GM10266 (cell line): ENCODE measurements around the gene GOLGA8M.
"Not testable (repeated sequence)": the region's sequence is repeated elsewhere in the genome, so short reads cannot be mapped to it uniquely, and the experiment has no call there.

Experiments used
- DNase-seq: peaks from one replicate; pipeline ENCODE4 v3.0.0; 2012; ENCODE audit errors: extremely low spot score
- TF ChIP-seq, protein P1 (sequence below): IDR thresholded peaks from 2 replicates; pipeline ENCODE4 v1.5.1; 2012; ENCODE audit warnings: mild to moderate bottlenecking, low read depth; ENCODE audit not compliant: control insufficient read depth, insufficient read depth; ENCODE audit errors: missing control alignments

GOLGA8M gene

GRCh38 chr15:28712270-28712669, at the start of gene GOLGA8M:
GOLGA8M (minus strand) TSS chr15:28712421; CDS start chr15:28712323, 98 bp downstream.
- DNase-seq, result not testable (repeated sequence)

- DNase-seq, result not testable (repeated sequence)
Observed at GRCh38 chr15:28742890-28743289, 30.7 kb upstream of the GOLGA8M start.

- not testable (repeated sequence) for DNase-seq
Observed at GRCh38 chr15:28738590-28739292, 26.5 kb upstream of the GOLGA8M start.

DNA sequence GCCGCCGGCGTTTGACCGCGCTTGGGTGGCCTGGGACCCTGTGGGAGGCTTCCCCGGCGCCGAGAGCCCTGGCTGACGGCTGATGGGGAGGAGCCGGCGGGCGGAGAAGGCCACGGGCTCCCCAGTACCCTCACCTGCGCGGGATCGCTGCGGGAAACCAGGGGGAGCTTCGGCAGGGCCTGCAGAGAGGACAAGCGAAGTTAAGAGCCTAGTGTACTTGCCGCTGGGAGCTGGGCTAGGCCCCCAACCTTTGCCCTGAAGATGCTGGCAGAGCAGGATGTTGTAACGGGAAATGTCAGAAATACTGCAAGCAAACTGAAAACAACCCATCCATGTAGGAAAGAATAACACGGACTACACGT, 26.0 kb upstream of the GOLGA8M start:
- DNase-seq, result not testable (repeated sequence)

DNA sequence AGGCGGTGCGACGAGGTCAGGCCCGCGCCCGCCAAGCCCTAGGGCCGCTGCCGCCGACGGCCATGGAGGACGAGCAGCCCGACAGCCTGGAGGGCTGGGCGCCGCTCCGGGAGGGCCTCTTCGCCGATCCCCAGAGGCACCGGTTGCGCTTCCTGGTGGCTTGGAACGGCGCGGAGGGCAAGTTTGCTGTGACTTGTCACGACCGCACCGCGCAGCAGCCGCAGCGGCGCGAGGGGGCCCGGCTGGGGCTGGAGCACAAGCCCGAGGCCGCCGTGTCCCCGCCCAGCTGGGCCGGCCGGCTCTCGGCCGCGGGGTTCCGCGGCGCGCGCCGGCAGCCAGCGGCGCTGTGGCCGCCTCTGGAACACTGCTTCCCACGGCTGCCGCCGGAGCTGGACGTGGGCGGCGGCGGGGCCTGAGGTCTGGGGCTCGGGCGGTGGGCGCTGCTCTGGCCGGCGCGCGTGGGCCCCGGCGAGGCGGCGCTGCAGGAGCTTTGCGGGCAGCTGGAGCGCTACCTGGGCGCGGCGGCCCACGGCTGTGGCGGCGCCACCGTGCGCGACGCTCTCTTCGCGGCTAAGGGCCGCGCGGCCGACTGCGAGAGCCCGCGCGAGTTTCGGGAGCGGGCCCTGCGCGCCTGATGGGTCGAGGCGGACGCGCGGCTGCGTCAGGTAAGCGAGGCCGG, 25.4 kb upstream of the GOLGA8M start:
- not testable (repeated sequence) for DNase-seq

- TF ChIP-seq, protein P1, sequence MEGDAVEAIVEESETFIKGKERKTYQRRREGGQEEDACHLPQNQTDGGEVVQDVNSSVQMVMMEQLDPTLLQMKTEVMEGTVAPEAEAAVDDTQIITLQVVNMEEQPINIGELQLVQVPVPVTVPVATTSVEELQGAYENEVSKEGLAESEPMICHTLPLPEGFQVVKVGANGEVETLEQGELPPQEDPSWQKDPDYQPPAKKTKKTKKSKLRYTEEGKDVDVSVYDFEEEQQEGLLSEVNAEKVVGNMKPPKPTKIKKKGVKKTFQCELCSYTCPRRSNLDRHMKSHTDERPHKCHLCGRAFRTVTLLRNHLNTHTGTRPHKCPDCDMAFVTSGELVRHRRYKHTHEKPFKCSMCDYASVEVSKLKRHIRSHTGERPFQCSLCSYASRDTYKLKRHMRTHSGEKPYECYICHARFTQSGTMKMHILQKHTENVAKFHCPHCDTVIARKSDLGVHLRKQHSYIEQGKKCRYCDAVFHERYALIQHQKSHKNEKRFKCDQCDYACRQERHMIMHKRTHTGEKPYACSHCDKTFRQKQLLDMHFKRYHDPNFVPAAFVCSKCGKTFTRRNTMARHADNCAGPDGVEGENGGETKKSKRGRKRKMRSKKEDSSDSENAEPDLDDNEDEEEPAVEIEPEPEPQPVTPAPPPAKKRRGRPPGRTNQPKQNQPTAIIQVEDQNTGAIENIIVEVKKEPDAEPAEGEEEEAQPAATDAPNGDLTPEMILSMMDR, result peak; percentile 12
Observed at GRCh38 chr15:28728061-28728460, 15.8 kb upstream of the GOLGA8M start.

DNA sequence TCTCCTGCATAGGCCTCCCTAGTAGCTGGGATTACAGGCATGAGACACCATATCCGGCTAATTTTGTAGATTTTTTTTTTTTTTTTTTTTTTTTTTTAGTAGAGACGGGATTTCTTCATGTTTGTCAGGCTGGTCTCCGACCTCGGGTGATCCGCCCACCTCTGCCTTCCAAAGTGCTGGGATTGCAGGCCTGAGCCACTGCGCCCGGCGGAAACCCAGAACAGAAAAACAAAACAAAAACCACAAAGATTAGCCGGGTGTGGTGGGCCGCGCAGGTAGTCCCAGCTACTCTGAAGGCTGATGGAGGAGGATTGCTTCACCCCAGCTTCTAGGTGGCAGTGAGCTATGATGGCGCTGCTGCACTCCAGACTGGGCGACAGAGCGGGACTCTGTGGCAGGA, 14.8 kb upstream of the GOLGA8M start:
- not testable (repeated sequence) for DNase-seq

More at GRCh38 chr15:28728061-28728460, 15.8 kb upstream of the GOLGA8M start:
- not testable (repeated sequence) for DNase-seq

DNA sequence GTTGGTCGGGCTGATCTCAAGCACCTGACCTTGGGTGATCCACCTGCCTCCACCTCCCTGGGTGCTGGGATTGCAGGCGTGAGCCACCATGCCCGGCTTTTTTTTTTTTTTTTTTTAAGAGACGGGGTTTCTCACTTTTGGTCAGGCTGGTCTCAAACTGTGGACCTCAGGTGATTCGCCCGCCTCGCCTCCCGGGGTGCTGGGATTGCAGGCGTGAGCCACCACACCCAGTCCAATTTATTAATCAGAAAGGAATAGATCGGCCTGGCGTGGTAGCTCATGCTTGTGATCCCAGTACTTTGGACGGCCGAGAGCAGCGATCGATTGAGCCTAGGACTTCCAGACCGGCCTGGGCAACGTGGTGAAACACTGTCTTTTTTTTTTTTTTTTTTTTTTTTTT, 13.9 kb upstream of the GOLGA8M start:
- TF ChIP-seq, protein P1, result no peak
- no peak for DNase-seq

GRCh38 chr15:28725556-28725955, 13.3 kb upstream of the GOLGA8M start:
- TF ChIP-seq, protein P1, result no peak
- no peak for DNase-seq

- not testable (repeated sequence) for DNase-seq
Observed at GRCh38 chr15:28723986-28724385, 11.8 kb upstream of the GOLGA8M start.

DNA sequence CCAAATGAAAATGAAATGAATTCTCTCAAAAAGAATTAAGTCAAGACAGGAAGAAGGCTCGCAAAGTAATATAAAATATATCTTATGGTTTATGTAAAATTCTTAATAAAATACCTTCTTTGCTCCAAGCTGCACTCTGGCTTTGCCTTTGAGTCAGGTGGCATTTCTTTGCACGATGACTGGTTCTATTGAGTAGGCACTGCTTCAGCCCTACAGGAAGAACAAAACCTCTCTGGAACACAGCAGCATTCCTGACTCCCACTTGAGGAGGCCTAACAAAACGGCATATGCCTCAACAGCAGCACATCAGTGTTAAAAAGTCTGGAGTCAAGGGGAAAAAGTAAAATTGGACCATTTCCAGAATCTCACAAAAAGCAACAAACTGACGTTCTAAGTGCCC, 7.4 kb upstream of the GOLGA8M start:
- not testable (repeated sequence) for DNase-seq

DNA sequence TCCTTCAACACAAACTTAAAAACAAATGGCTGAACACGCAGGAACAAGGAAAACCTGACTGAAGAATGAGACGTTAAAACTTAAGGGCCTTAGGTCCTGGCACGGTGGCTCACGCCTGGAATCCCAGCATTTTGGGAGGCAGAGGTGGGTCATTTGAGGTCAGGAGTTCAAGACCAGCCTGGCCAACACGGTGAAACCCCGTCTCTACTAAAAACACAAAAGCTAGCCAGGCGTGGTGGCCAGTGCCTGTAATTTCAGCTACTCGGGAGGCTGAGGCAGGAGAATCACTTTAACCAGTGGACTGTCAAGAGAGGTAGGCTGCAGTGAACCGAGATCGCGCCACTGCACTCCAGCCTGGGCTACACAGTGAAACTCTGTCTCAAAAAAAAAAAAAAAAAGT, 6.4 kb upstream of the GOLGA8M start:
- DNase-seq, result not testable (repeated sequence)

DNA sequence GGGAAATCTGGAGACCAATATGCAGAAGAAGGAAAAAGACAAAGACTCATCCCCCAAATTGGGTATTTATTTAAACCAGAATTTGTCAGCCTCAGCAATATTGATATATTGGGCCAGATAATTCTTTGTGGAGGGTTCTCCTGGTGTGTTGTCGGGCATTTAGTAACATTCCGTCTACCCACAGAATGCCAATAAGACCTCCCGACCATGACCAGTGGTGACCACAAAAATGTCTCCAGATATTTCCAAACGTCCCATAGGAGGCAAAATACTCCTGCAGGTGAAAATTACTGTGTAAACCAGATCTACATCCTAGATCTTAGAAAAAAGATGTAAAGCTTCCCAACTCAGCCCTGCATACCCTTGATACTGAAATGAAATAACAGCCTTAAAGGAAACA, 2.0 kb upstream of the GOLGA8M start:
- not testable (repeated sequence) for DNase-seq

DNA sequence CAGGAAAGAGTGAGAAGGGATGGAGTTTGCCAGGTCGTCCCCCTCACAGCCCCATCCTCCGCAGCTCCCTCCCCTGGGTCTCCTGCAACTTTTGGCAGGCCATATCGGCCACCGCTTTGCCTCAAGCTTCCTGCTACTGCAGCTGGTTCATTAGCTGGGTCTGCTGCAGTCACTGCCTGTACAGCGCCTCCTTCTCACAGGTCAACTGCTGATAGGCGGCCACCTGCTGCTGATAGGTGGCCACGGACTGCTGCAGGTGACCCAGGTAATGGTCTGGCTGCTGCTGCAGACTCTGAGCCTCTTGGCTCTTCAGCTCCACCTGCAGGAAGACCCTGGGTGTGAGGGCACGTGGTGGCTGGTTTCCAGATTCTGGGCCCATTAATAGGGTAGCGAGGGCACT, 8.3 kb downstream of the GOLGA8M start:
- DNase-seq, result not testable (repeated sequence)

- not testable (repeated sequence) for DNase-seq
Observed at GRCh38 chr15:28702427-28702826, 9.8 kb downstream of the GOLGA8M start.

GRCh38 chr15:28694006-28694751, 18.0 kb downstream of the GOLGA8M start:
- not testable (repeated sequence) for DNase-seq

DNA sequence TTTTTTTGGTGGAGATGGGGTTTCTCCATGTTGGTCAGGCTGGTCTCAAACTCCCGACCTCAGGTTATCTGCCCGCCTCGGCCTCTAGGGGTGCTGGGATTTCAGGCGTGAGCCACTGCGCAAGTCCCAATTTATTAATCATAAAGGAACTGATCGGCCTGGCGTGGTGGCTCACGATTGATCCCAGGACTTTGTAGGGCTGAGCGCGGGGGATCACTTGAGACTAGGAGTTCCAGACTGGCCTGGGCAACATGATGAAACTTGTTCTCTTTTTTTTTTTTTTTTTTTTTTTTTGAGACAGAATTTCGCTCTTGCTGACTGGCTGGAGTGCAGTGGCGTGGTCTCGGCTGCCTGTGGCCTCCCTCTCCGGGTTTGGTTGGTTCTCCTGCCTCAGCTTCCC, 19.2 kb downstream of the GOLGA8M start:
- DNase-seq, result not testable (repeated sequence)
